Activated T-helper 9 cell treated with anti-CD3 and anti-CD28 coated beads, Interleukin-2, amount 50 U/mL, for 16 hours (primary cell): ENCODE data around the gene VWA8.
"Not testable (repeated sequence)": the region's sequence is repeated elsewhere in the genome, so short reads cannot be mapped to it uniquely, and the experiment has no call there.

Experiments
- DNase-seq: peaks from one replicate; pipeline ENCODE4 v3.0.0-alpha.2; 2020; ENCODE audit warnings: low read depth

The VWA8 gene

GRCh38 chr13:41645331-41645730 is 315.6 kb downstream of the VWA8 start:
- DNase-seq: no peak

- no peak for DNase-seq
These were observed 316.2 kb downstream of the VWA8 start for GRCh38 chr13:41644742-41645141.

- DNase-seq: no peak
These were observed 317.4 kb downstream of the VWA8 start for GRCh38 chr13:41643507-41643906.

- no peak for DNase-seq
These were observed 318.9 kb downstream of the VWA8 start for GRCh38 chr13:41641961-41642360.

GRCh38 chr13:41641429-41641828 is 319.5 kb downstream of the VWA8 start:
- DNase-seq: no peak

- no peak for DNase-seq
These were observed 320.7 kb downstream of the VWA8 start for GRCh38 chr13:41639955-41640780.

GRCh38 chr13:41639237-41639904 is 321.5 kb downstream of the VWA8 start:
- no peak for DNase-seq

GRCh38 chr13:41637586-41637985 is 323.3 kb downstream of the VWA8 start:
- no peak for DNase-seq

- DNase-seq: not testable (repeated sequence)
These were observed 323.9 kb downstream of the VWA8 start for GRCh38 chr13:41637032-41637431.

GRCh38 chr13:41636590-41636989 is 324.3 kb downstream of the VWA8 start:
- not testable (repeated sequence) for DNase-seq

- DNase-seq: no peak
These were observed 326.5 kb downstream of the VWA8 start for GRCh38 chr13:41634407-41634806.

- no peak for DNase-seq
These were observed 327.1 kb downstream of the VWA8 start for GRCh38 chr13:41633776-41634175.

GRCh38 chr13:41631296-41631965 is 329.5 kb downstream of the VWA8 start:
- DNase-seq: no peak

GRCh38 chr13:41627425-41627824 is 333.5 kb downstream of the VWA8 start:
- DNase-seq: no peak

GRCh38 chr13:41624041-41624440 is 336.9 kb downstream of the VWA8 start:
- no peak for DNase-seq

GRCh38 chr13:41622432-41623429 is 338.2 kb downstream of the VWA8 start:
- no peak for DNase-seq

GRCh38 chr13:41621716-41622431 is 339.0 kb downstream of the VWA8 start:
- DNase-seq: no peak

- not testable (repeated sequence) for DNase-seq
These were observed 343.3 kb downstream of the VWA8 start for GRCh38 chr13:41617633-41618032.

GRCh38 chr13:41616151-41616550 is 344.8 kb downstream of the VWA8 start:
- no peak for DNase-seq

- DNase-seq: no peak
These were observed 345.4 kb downstream of the VWA8 start for GRCh38 chr13:41615528-41615855.
